GM23248 (cell line): ENCODE data around the gene HOXA11. TPM values are rescaled to one million over a fixed set of nuclear protein-coding genes. Genes with fewer than 3 reads are reported as not detected.

Experiments
- DNase-seq: peaks from one replicate; pipeline ENCODE4 v3.0.0-alpha.2; 2015
- H2AFZ ChIP-seq: fragments of 200-600 bp; sonication (generic); 2 replicates; pipeline ENCODE4 v1.6.1; 2016; ENCODE audit warnings: antibody characterized with exemption
- H3F3A ChIP-seq: fragments of 200-600 bp; sonication (generic); 2 replicates; pipeline ENCODE4 v1.6.1; 2016; ENCODE audit warnings: mild to moderate bottlenecking, antibody characterized with exemption, mixed run types; ENCODE audit not compliant: insufficient read depth
- H3K27ac ChIP-seq: fragments of 200-600 bp; sonication (generic); 2 replicates; pipeline ENCODE4 v1.5.1; 2016; ENCODE audit warnings: mild to moderate bottlenecking
- H3K27me3 ChIP-seq: fragments of 200-600 bp; sonication (generic); replicated peaks from 2 replicates; pipeline ENCODE4 v1.6.1; 2016; ENCODE audit warnings: mild to moderate bottlenecking; ENCODE audit not compliant: insufficient read depth
- H3K36me3 ChIP-seq: fragments of 200-600 bp; sonication (generic); 2 replicates; pipeline ENCODE4 v1.6.1; 2016; ENCODE audit warnings: low read depth, mild to moderate bottlenecking
- H3K4me1 ChIP-seq: fragments of 200-600 bp; sonication (generic); 2 replicates; pipeline ENCODE4 v1.6.1; 2016; ENCODE audit warnings: mild to moderate bottlenecking; ENCODE audit not compliant: insufficient read depth
- H3K4me2 ChIP-seq: fragments of 200-600 bp; sonication (generic); one replicate; pipeline ENCODE4 v1.6.1; 2016; ENCODE audit warnings: mild to moderate bottlenecking; ENCODE audit not compliant: unreplicated experiment
- H3K4me3 ChIP-seq: fragments of 200-600 bp; sonication (generic); 2 replicates; pipeline ENCODE4 v1.5.1; 2016; ENCODE audit warnings: mild to moderate bottlenecking
- H3K79me2 ChIP-seq: fragments of 200-600 bp; sonication (generic); 2 replicates; pipeline ENCODE4 v1.6.1; 2016; ENCODE audit warnings: mild to moderate bottlenecking; ENCODE audit not compliant: insufficient read depth
- H3K9ac ChIP-seq: fragments of 200-600 bp; sonication (generic); 2 replicates; pipeline ENCODE4 v1.6.1; 2016; ENCODE audit warnings: mild to moderate bottlenecking
- H3K9me2 ChIP-seq: fragments of 200-600 bp; sonication (generic); 2 replicates; pipeline ENCODE4 v1.6.1; 2016; ENCODE audit warnings: mixed run types, mild to moderate bottlenecking, moderate library complexity; ENCODE audit not compliant: insufficient read depth
- H3K9me3 ChIP-seq: fragments of 200-600 bp; sonication (generic); one replicate; pipeline ENCODE4 v1.6.1; 2017; ENCODE audit warnings: low read depth
- H4K20me1 ChIP-seq: fragments of 200-600 bp; sonication (generic); 2 replicates; pipeline ENCODE4 v1.6.0; 2016; ENCODE audit not compliant: insufficient read depth
- EZH2 ChIP-seq: fragments of 200-600 bp; sonication (generic); IDR thresholded peaks from 2 replicates; pipeline ENCODE4 v1.6.1; 2018; ENCODE audit warnings: antibody characterized with exemption, mild to moderate bottlenecking; ENCODE audit not compliant: insufficient read depth, poor library complexity, severe bottlenecking
- EZH2phosphoT487 ChIP-seq: fragments of 200-600 bp; sonication (generic); IDR thresholded peaks from 2 replicates; pipeline ENCODE4 v1.6.1; 2018; ENCODE audit warnings: antibody characterized with exemption, moderate library complexity, mild to moderate bottlenecking, low read depth; ENCODE audit not compliant: insufficient read depth
- WGBS, 2 experiments: methylation state at CpG; one replicate each; pipeline ENCODE4 v1.1.6; 2015 to 2017; ENCODE audit warnings: low lambda C conversion rate in 2 of 2, low coverage in 1 of 2; ENCODE audit errors: missing lambda C conversion rate in 2 of 2; 5-methylcytosine and 5-hydroxymethylcytosine counted together
- in situ Hi-C: fragments of 300-500 bp; cut with MboI; formaldehyde crosslinking; loops from 2 replicates; pipeline ENCODE4 v1.15.0; 2020
- polyA plus RNA-seq: library from polyadenylated mRNA; unstranded; fragments of >200 nt; fragmentation: Nextera tagmentation; extraction: Ambion mirVana; gene quantifications from 2 replicates; pipeline ENCODE4 v1.2.1, GENCODE V29; 2016
- total RNA-seq: library from RNA; depleted of rRNA; stranded (reverse); fragments of >200 nt; shearing (Covaris generic); gene quantifications from 2 replicates; pipeline ENCODE4 v1.2.3, GENCODE V29; 2014

HOXA11 gene
- total and polyA plus RNA-seq, 2 experiments from 2014 or later: 8.0 to 8.3 TPM

DNA sequence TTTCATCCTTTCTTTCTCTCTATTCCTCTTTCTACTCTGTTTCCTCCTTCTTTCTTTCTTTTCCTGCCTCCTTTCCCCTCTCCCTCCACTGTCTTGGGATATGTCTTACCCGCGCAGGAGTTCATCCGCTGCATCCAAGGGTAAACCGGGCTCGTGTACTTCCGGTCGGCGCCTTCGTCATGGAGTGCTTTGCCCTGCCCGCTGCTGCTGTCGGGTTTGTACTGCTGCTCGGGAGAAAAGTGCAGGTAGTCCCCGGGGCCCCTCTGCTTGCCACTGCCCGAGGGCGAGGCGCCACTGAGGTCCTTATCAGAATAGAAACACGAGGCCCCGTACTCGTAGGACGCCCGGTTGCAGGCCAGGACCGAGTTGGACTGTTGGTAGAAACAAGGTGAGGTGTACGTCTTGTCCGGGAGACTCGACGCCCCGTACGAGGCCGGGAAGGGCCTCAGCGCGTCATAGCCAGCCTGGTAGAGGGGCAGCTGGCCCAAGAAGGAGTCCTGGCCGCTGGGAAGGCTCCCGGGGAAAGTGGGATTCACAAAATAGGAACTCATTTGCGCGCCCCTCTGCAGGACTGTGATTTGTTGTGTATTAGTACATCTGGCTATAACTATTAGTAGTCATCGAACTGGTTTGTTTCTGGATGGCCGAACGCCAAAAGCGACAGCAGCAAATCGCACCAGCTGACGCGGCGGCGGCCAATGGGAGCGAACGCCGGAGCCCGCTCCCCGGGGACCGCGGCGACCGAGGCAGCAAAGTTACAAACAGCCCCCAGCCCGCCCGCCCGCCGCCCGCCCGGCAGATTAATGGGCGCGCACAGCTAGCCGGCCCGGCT lies 37.6 kb downstream of the HOXA11 start, which contains the start of gene HOXA6:
Gene HOXA6 (minus strand): TSS at position 576 of the 832 bp plus-strand sequence. CDS start 25 bp downstream, at position 551.
- Histone ChIP-seq H3K27ac (peak within 1 kb of the TSS; percentile 86), H3K27me3 (no peaks in the 10 kb centered on the region), H3F3A (peaks cover 20% of the 10 kb centered on the region; the same call in 1 of the 2 replicates), H3K9me3 (no peaks in the 10 kb centered on the region), H3K4me1 (peaks cover 26% of the 10 kb centered on the region), H3K9me2 (no peaks in the 10 kb centered on the region), H3K79me2 (peaks cover 89% of the 10 kb centered on the region), H3K4me2 (peak within 1 kb of the TSS; percentile 98), H4K20me1 (no peaks in the 10 kb centered on the region), H2AFZ (peak within 1 kb of the TSS; percentile 91), H3K9ac (peak within 1 kb of the TSS; percentile 87), H3K4me3 (peak within 1 kb of the TSS; percentile 89), H3K36me3 (0 out of 2 replicates have a peak, but pooled peaks cover 7% of the 10 kb centered on the region)
- in situ Hi-C loops: no loop called here
- TF ChIP-seq EZH2phosphoT487: no peak
- TF ChIP-seq EZH2: no peak
- WGBS, 2 experiments: 41 to 48% methylated on average over 52 to 63 of the region's 63 CpGs
- DNase-seq: peak; percentile 72

DNA sequence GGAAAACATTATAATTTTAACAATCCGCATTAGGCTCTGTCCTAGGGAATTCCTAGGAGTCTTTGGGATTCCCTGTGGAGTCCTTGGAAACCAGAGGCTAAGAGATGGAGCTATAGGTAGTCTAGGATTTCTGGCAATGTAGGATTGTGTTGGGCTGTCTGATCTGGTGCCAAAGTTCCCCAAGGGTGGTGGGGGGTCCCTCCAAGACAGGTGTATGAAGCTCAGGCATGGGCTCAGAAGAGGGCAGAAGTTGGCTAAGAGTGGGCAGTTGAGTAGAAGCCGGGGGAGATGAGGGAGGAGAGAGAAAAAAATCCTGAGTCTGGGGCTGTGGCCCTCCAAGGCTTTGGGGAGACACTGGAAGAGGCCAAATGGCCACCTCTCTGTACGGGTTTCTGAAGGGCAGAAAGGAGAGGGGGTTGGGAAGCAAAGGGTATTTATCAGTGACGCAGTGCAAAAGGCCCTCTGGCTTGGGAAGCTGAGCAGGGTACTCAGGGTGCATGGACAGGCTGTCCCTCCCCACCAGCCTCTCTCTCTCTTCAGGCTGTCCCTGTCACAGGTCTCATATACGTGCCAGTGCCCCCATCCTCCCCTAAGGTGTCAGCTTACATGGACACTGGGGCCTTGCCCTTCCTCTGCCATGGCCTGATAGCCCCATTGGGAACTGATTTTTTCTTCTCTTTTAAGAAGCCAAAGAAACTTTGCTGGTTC lies 38.4 kb downstream of the HOXA11 start:
- peaks cover 26% of the 10 kb centered on the region for H3K4me1 ChIP-seq
- DNase-seq: no peak
- H2AFZ ChIP-seq: no peak overlapping the region
- WGBS, 2 experiments: 89 to 90% methylated on average over 5 of the region's 5 CpGs
- no peak overlapping the region for H3K27ac ChIP-seq
- H3K4me3 ChIP-seq: no peak overlapping the region
- peaks cover 19% of the 10 kb centered on the region; the same call in 1 of the 2 replicates for H3F3A ChIP-seq
- peaks cover 84% of the 10 kb centered on the region for H3K79me2 ChIP-seq
- no peak overlapping the region for H3K9ac ChIP-seq
- H3K9me3 ChIP-seq: no peaks in the 10 kb centered on the region
- in situ Hi-C loops: no loop called here
- 0 out of 2 replicates have a peak, but pooled peaks cover 7% of the 10 kb centered on the region for H3K36me3 ChIP-seq
- H3K4me2 ChIP-seq: no peak overlapping the region
- TF ChIP-seq EZH2 (no peak), EZH2phosphoT487 (no peak)
- H3K9me2 ChIP-seq: no peaks in the 10 kb centered on the region
- no peaks in the 10 kb centered on the region for H4K20me1 ChIP-seq
- H3K27me3 ChIP-seq: no peaks in the 10 kb centered on the region

DNA sequence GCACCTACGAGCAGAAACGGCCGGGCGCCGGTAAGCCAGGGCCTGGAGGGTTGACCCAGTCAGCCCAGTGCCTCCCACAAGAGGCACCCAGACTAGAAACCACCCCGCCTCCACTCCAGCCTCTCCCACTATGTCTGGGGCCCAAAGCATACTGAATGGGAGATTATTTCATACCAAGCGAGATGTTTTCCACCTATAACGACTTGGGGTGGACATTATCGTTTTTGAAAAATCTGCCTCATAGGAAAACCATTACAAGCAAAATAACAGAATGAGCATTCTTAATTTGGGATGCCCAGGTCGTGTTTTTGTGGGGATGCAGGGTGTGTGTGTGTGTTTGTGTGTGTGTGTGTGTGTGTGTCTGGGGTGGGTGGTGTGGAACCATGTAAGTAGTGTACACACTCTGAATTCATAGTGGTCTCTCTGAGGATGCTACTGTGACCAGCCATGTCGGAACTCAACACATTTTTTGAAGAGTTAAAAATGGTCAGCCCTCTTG lies 39.1 kb downstream of the HOXA11 start:
- peaks cover 26% of the 10 kb centered on the region for H3K4me1 ChIP-seq
- H3K9me2 ChIP-seq: no peaks in the 10 kb centered on the region
- in situ Hi-C loops: no loop called here
- WGBS, 2 experiments: 96 to 97% methylated on average over 11 of the region's 11 CpGs
- no peak for DNase-seq
- no peak overlapping the region for H3K4me2 ChIP-seq
- no peak overlapping the region for H3K27ac ChIP-seq
- H4K20me1 ChIP-seq: no peaks in the 10 kb centered on the region
- no peak overlapping the region for H3K4me3 ChIP-seq
- H3K79me2 ChIP-seq: peaks cover 84% of the 10 kb centered on the region
- H3K36me3 ChIP-seq: peaks cover 13% of the 10 kb centered on the region; the same call in 1 of the 2 replicates
- H3K9ac ChIP-seq: no peak overlapping the region
- TF ChIP-seq EZH2phosphoT487 (no peak), EZH2 (no peak)
- H3K9me3 ChIP-seq: no peaks in the 10 kb centered on the region
- H3F3A ChIP-seq: peaks cover 15% of the 10 kb centered on the region; the same call in 1 of the 2 replicates
- no peaks in the 10 kb centered on the region for H3K27me3 ChIP-seq
- no peak overlapping the region for H2AFZ ChIP-seq

DNA sequence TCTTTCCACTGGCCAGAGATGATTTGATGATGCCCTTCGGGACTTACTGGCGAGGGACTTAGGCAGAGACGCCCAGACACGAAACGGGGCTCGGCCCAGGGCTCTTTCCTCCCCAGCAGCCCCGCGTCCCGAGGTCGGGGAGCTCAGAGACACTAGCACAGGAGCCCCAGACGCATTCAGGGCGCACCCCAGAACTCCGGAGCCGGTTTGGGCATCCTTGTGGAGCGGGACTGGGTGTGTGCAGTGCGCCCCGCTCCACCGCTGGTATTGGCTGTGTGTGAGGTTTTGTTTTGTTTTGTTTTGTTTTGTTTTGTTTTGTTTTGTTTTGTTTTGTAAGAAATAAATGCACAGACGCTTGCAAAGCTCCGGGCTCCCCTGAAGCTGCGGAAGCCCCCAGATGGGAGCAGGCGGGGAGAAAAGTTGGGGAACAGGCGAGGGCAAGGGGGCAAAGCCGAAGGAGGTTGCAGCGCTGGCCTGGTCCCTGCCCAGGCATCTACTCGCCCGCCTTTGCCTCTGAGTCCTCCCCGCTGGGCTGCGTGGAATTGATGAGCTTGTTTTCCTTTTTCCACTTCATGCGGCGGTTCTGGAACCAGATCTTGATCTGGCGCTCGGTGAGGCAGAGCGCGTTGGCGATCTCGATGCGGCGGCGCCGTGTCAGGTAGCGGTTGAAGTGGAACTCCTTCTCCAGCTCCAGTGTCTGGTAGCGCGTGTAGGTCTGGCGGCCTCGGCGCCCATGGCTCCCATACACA lies 39.7 kb downstream of the HOXA11 start:
- no peak for TF ChIP-seq EZH2
- no peak for TF ChIP-seq EZH2phosphoT487
- Histone ChIP-seq H3K27me3 (no peaks in the 10 kb centered on the region), H3K9ac (no peak overlapping the region), H3K4me1 (peaks cover 26% of the 10 kb centered on the region), H3K79me2 (peaks cover 79% of the 10 kb centered on the region), H3K4me3 (no peak overlapping the region), H2AFZ (no peak overlapping the region), H3K27ac (no peak overlapping the region), H4K20me1 (no peaks in the 10 kb centered on the region), H3K36me3 (peaks cover 16% of the 10 kb centered on the region; the same call in 1 of the 2 replicates), H3K9me3 (no peaks in the 10 kb centered on the region), H3K9me2 (no peaks in the 10 kb centered on the region), H3K4me2 (no peak overlapping the region), H3F3A (peaks cover 15% of the 10 kb centered on the region; the same call in 1 of the 2 replicates)
- DNase-seq: no peak
- 93 to 95% methylated on average over 44 to 47 of the region's 47 CpGs for WGBS, 2 experiments
- in situ Hi-C loops: no loop called here
